NCI-H1417 (cell line): ENCODE results near the gene PHC2.

Experiments
- DNase-seq, 3 experiments: peaks; one replicate each; lab custom pipeline; 2025; lab: John Stamatoyannopoulos, UW

The PHC2 gene

GRCh38 chr1:33420870-33421775 is 9.8 kb downstream of the PHC2 start:
- no peak for DNase-seq

- DNase-seq = no peak
Measured at GRCh38 chr1:33418811-33419210, 12.1 kb downstream of the PHC2 start.

- no peak for DNase-seq
Measured at GRCh38 chr1:33414879-33415278, 16.0 kb downstream of the PHC2 start.

GRCh38 chr1:33410091-33410701 is 20.7 kb downstream of the PHC2 start:
- DNase-seq = peak in 2 of 3 experiments; percentile 27 to 34

- no peak for DNase-seq
Measured at GRCh38 chr1:33408093-33408436, 22.8 kb downstream of the PHC2 start.

GRCh38 chr1:33407352-33408092 is 23.4 kb downstream of the PHC2 start:
- no peak for DNase-seq

GRCh38 chr1:33402206-33402605 is 28.7 kb downstream of the PHC2 start:
- no peak for DNase-seq

GRCh38 chr1:33401471-33401870 is 29.4 kb downstream of the PHC2 start:
- DNase-seq = no peak

GRCh38 chr1:33400153-33400911 is 30.6 kb downstream of the PHC2 start:
- no peak for DNase-seq

GRCh38 chr1:33399375-33399774 is 31.5 kb downstream of the PHC2 start:
- no peak for DNase-seq

- DNase-seq = no peak
Measured at GRCh38 chr1:33397994-33398393, 32.9 kb downstream of the PHC2 start.

GRCh38 chr1:33397125-33397506 is 33.8 kb downstream of the PHC2 start:
- DNase-seq = peak in 1 of 3 experiments; percentile 91

GRCh38 chr1:33396188-33397124 is 34.4 kb downstream of the PHC2 start:
- DNase-seq = no peak

GRCh38 chr1:33394770-33395169 is 36.1 kb downstream of the PHC2 start:
- DNase-seq = no peak

GRCh38 chr1:33393991-33394390 is 36.9 kb downstream of the PHC2 start:
- DNase-seq = no peak

- DNase-seq = peak in 1 of 3 experiments; percentile 33
Measured at GRCh38 chr1:33393524-33393923, 37.4 kb downstream of the PHC2 start.

- peak; percentile 59 to 92 (median 69) for DNase-seq
Measured at GRCh38 chr1:33392639-33393038, 38.3 kb downstream of the PHC2 start.

GRCh38 chr1:33392206-33392605 is 38.7 kb downstream of the PHC2 start:
- peak in 1 of 3 experiments; percentile 59 for DNase-seq

GRCh38 chr1:33391343-33392078 is 39.4 kb downstream of the PHC2 start:
- DNase-seq = peak in 2 of 3 experiments; percentile 50 to 56

- no peak for DNase-seq
Measured at GRCh38 chr1:33390542-33390941, 40.4 kb downstream of the PHC2 start.
